Suprapubic skin (tissue), 4 donors: ENCODE data around the gene FAAP20. TPM values are rescaled to one million over a fixed set of nuclear protein-coding genes. Genes with fewer than 3 reads are reported as not detected.
A peak's percentile ranks its signal among the peaks of the same experiment; 100 is the strongest.

ENCODE experiments used
- DNase-seq, 2 donors: peaks; one replicate each; pipeline ENCODE4 v3.0.0-alpha.2; 2019; ENCODE audit warnings: low spot score in 2 of 2
- H3K27ac ChIP-seq: fragments of 200-600 bp; sonication (generic); one replicate; pipeline ENCODE4 v1.5.1; 2019
- H3K27me3 ChIP-seq: fragments of 200-600 bp; sonication (generic); one replicate; pipeline ENCODE4 v1.5.1; 2019
- H3K36me3 ChIP-seq: fragments of 200-600 bp; sonication (generic); one replicate; pipeline ENCODE4 v1.5.1; 2019
- H3K4me1 ChIP-seq: fragments of 200-600 bp; sonication (generic); one replicate; pipeline ENCODE4 v1.5.1; 2019
- H3K4me3 ChIP-seq: fragments of 200-600 bp; sonication (generic); one replicate; pipeline ENCODE4 v1.5.1; 2019; ENCODE audit warnings: mild to moderate bottlenecking
- H3K9me3 ChIP-seq: fragments of 200-600 bp; sonication (generic); one replicate; pipeline ENCODE4 v1.5.1; 2019
- CTCF ChIP-seq, 2 donors: fragments of 200-600 bp in 1 of 2; fragments of 450-650 bp in 1 of 2; sonication (generic) in 1 of 2; IDR thresholded peaks; one replicate each; pipeline ENCODE4 v1.5.1; 2016 to 2019; ENCODE audit warnings: antibody characterized with exemption in 2 of 2, mild to moderate bottlenecking in 1 of 2, moderate library complexity in 1 of 2
- EP300 ChIP-seq: sonication (generic); formaldehyde crosslinking; IDR thresholded peaks from one replicate; pipeline ENCODE4 v1.6.1; 2017; ENCODE audit warnings: antibody characterized with exemption
- POLR2A ChIP-seq, 2 donors: fragments of 450-650 bp; IDR thresholded peaks; one replicate each; pipeline ENCODE4 v1.6.1; 2017; ENCODE audit warnings: antibody characterized with exemption in 2 of 2, mild to moderate bottlenecking in 2 of 2, moderate library complexity in 2 of 2
- POLR2AphosphoS5 ChIP-seq, 3 donors: sonication (generic); formaldehyde crosslinking; IDR thresholded peaks; one replicate each; pipeline ENCODE4 v1.6.1; 2017; ENCODE audit warnings: antibody characterized with exemption in 3 of 3
- WGBS: methylation state at CpG from one replicate; pipeline ENCODE4 v1.1.5; 2018; 5-methylcytosine and 5-hydroxymethylcytosine counted together
- total RNA-seq, 4 donors: library from RNA; depleted of rRNA; stranded (reverse); fragments of >200 nt; gene quantifications; one replicate each; pipeline ENCODE4 v1.1.0, GENCODE V29; 2016

Gene FAAP20
- total RNA-seq, 4 donors from 2014 or later, result 18.6 to 47.3 (median 24.9) TPM

GRCh38 chr1:2212532-2213491 is 18.2 kb upstream of the FAAP20 start:
- Histone ChIP-seq H3K36me3 (no peaks in the 10 kb centered on the region), H3K4me1 (peaks cover 70% of the 10 kb centered on the region), H3K4me3 (peak overlapping the region; percentile 40), H3K27ac (peak overlapping the region; percentile 96), H3K27me3 (no peaks in the 10 kb centered on the region), H3K9me3 (no peaks in the 10 kb centered on the region)
- no peak for TF ChIP-seq EP300
- peak in 1 of 2 donors; percentile 42 for TF ChIP-seq CTCF (IDR thresholded peaks at IDR 0.05)
- peak in 2 of 3 donors; percentile 80 to 92 for TF ChIP-seq POLR2AphosphoS5 (IDR thresholded peaks at IDR 0.05)
- peak in 1 of 2 donors; percentile 59 for TF ChIP-seq POLR2A (IDR thresholded peaks at IDR 0.05)
- WGBS, result 2% methylated on average over 42 of the region's 49 CpGs
- DNase-seq, result peak; percentile 94 to 96

- no peaks in the 10 kb centered on the region for H3K9me3 ChIP-seq
- H3K4me1 ChIP-seq, result peaks cover 76% of the 10 kb centered on the region
- H3K27me3 ChIP-seq, result no peaks in the 10 kb centered on the region
- peak overlapping the region; percentile 40 for H3K4me3 ChIP-seq
- TF ChIP-seq CTCF (IDR thresholded peaks at IDR 0.05), result no peak
- TF ChIP-seq POLR2A (IDR thresholded peaks at IDR 0.05), result no peak
- TF ChIP-seq EP300, result no peak
- no peak for TF ChIP-seq POLR2AphosphoS5 (IDR thresholded peaks at IDR 0.05)
- no peaks in the 10 kb centered on the region for H3K36me3 ChIP-seq
- H3K27ac ChIP-seq, result peak overlapping the region; percentile 96
- WGBS, result 28% methylated on average over 10 of the region's 10 CpGs
- no peak for DNase-seq
Observed at GRCh38 chr1:2212274-2212531, 17.6 kb upstream of the FAAP20 start.

GRCh38 chr1:2210786-2211185 is 16.2 kb upstream of the FAAP20 start:
- Histone ChIP-seq H3K27ac (peak overlapping the region; percentile 89), H3K4me3 (no peak overlapping the region), H3K4me1 (peaks cover 90% of the 10 kb centered on the region), H3K36me3 (no peaks in the 10 kb centered on the region), H3K9me3 (no peaks in the 10 kb centered on the region), H3K27me3 (no peaks in the 10 kb centered on the region)
- DNase-seq, result peak in 1 of 2 donors; percentile 64
- TF ChIP-seq POLR2A (IDR thresholded peaks at IDR 0.05) (no peak), POLR2AphosphoS5 (IDR thresholded peaks at IDR 0.05) (no peak)
- 74% methylated on average over 8 of the region's 13 CpGs for WGBS

GRCh38 chr1:2210084-2210653 is 15.6 kb upstream of the FAAP20 start:
- WGBS, result 58% methylated on average over 8 of the region's 19 CpGs
- Histone ChIP-seq H3K36me3 (no peaks in the 10 kb centered on the region), H3K4me3 (no peak overlapping the region), H3K9me3 (no peaks in the 10 kb centered on the region), H3K4me1 (peaks cover 96% of the 10 kb centered on the region), H3K27ac (peak overlapping the region; percentile 89), H3K27me3 (no peaks in the 10 kb centered on the region)
- TF ChIP-seq EP300 (no peak), POLR2A (IDR thresholded peaks at IDR 0.05) (no peak), POLR2AphosphoS5 (IDR thresholded peaks at IDR 0.05) (no peak), CTCF (IDR thresholded peaks at IDR 0.05) (no peak)
- DNase-seq, result peak in 1 of 2 donors; percentile 69

- WGBS, result 63% methylated on average over 13 of the region's 18 CpGs
- H3K4me1 ChIP-seq, result peaks cover 92% of the 10 kb centered on the region
- no peaks in the 10 kb centered on the region for H3K9me3 ChIP-seq
- TF ChIP-seq POLR2AphosphoS5 (IDR thresholded peaks at IDR 0.05) (no peak), POLR2A (IDR thresholded peaks at IDR 0.05) (no peak), CTCF (IDR thresholded peaks at IDR 0.05) (no peak), EP300 (no peak)
- no peak overlapping the region for H3K4me3 ChIP-seq
- no peaks in the 10 kb centered on the region for H3K36me3 ChIP-seq
- DNase-seq, result peak in 1 of 2 donors; percentile 66
- H3K27me3 ChIP-seq, result no peaks in the 10 kb centered on the region
- H3K27ac ChIP-seq, result peak overlapping the region; percentile 89
Observed at GRCh38 chr1:2209400-2210083, 15.0 kb upstream of the FAAP20 start.
